ENCODE measurements around the gene ADAM8.
"Not testable (repeated sequence)": the region's sequence is repeated elsewhere in the genome, so short reads cannot be mapped to it uniquely, and the experiment has no call there.

Gene ADAM8

DNA sequence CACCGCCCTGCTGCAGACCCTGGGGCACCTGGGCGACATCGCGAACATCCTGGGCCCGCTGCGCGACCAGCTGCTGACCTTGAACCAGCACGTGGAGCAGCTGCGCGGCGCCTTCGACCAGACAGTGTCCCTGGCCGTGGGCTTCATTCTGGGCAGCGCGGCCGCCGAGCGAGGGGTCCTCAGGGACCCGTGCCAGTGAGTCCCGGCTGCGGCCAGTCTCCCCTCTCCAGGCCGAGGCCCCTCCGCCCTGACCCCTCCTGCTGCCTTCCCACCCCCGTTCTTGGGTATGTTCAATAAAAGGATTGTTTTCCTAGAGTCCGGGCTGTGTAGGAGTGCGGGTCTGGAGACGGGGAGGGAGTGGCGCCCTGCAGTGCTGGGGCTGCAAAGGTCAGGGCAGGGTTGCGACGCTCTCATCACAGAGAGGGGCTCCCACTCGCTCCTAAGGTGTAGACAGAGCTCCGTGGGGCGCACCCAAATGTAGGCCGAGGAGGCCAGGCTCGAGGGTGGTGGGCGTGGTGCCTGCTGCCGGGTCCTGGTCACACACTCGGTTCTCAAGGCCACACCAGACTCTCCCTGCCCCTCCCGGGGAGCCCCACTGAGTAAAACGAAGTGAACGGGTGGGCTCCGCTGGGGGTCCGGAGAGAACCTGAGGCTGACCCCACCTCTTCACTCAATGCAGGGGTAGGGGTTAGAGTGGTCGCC lies 45.3 kb downstream of the ADAM8 start:
- DNase-seq (ENCODE audit: low read depth in 2 of 2), result no peak

DNA sequence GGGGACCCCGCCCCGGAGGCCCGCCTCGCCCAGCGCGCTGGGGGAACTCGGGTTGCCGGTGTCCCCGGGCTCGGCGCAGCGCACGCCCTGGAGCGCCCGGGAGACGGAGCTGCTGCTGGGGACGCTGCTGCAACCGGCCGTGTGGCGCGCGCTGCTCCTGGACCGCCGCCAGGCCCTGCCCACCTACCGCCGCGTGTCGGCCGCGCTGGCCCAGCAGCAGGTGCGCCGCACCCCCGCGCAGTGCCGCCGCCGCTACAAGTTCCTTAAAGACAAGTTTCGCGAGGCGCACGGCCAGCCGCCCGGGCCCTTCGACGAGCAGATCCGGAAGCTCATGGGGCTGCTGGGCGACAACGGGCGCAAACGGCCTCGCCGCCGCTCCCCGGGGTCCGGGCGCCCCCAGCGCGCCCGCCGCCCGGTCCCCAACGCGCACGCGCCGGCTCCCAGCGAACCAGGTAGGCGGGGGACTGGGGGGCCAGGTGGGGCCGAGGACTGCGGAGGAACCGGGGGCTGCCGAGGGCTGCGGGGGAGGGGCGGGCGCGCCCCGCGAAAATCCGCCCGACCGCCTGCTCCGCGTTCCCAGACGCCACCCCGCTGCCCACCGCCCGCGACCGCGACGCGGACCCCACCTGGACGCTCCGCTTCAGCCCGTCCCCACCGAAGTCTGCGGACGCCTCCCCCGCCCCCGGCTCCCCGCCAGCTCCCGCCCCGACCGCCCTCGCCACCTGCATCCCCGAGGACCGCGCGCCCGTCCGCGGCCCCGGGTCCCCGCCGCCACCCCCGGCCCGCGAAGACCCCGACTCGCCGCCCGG lies 46.1 kb downstream of the ADAM8 start:
- DNase-seq (ENCODE audit: low read depth in 2 of 2), result no peak

DNA sequence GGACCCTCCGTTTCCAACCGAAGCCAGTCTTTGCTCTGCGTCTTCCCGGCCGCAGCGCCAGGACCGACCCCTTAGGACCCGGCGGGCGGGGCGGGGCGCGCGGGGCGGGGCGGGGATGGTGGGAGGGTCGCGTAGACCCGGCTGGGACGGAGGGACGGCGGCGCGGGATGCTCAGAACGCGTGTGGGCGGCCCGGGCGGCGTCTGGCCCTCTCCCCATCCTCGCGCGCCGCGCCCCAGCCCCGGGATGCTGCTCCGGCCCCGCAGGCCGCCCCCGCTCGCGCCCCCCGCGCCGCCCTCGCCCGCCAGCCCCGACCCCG lies 46.7 kb downstream of the ADAM8 start, which contains the start of gene UTF1:
Gene UTF1, plus strand, starts transcription at position 174 of the 318 bp plus-strand sequence. Its CDS starts 72 bp downstream, at position 246.
- no peak for DNase-seq (ENCODE audit: low read depth in 2 of 2)

DNA sequence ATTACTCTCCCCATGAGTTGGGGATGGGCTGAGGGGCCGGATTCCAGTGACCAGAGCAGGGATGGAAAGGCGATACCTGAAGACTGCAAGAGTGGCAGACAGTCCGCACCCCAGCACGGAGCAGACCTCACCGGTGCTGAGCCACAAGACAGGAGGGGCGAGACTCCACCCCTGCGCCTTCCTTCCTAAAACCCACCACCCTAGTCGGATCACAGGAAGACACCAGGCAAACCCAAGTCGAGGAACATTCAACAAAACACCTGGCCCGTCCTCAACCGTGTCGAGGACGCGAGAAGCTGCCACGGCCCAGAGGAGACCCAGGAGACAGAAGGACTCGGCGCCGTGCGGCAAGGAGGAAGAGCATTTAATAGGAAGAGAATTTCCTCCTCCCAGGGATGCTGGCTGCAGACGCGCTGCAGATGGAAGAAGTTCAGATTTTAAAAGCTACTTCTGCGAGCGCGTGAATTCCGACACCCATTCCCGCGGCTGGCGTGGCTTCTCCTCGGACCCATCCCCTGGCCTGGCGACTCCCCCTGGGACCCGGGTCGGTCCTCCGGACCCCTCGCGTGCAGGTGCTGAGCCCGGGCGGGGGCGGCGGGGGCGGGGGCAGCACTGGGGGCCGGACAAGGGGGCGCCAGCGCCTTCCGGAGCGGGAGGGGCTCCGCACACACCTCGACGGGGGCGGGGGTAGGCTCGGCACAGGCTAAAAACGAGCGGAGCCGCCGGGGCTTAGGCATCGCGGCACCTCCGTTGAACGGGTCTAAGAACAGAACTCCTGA lies 47.2 kb downstream of the ADAM8 start:
- no peak for DNase-seq (ENCODE audit: low read depth in 2 of 2)

DNA sequence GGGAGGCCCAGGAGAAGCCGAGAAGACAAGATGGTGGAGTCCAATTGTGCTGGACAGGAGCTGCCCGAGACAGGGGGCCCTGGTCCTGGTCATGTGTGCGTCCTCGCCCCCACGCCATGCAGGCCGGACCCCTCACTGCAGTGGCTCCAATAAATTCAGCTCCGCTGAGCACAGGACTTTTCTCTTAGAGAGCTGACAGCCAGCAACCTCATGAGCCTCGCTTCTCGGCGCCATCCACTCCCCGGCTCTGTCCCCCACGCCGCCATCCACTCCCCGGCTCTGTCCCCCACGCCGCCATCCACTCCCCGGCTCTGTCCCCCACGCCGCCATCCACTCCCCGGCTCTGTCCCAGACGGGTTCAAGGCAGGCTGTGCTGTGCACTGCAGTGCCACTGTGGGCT lies 49.4 kb downstream of the ADAM8 start:
- DNase-seq (ENCODE audit: low read depth in 2 of 2), result no peak

DNA sequence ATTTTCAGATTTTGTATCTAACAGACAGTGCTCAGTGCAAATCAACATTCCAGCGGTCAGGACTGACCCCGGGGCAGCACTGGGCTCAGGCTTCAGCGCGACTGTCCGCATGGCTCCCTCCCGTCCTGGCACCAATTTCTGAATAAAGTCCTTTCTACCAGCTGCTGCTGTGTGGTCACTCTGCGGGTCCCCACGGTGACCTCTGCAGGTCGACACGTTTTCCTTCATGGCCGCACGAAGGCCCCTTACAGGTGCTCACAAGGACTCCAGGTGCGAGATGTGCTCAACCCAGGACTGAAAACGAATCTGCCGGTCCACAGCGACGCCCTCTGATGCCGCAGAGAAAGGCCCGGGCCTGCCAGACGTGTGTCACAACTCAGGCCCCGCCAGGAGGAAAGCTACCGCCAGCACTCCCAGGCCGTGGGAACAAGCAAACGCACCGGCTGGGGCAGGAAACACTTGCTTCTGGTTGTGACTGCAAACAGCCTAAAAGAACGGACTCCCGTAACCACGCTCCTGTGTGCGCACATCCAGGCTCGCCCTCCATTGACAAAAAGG lies 50.3 kb downstream of the ADAM8 start:
- DNase-seq (ENCODE audit: low read depth in 2 of 2), result no peak

DNA sequence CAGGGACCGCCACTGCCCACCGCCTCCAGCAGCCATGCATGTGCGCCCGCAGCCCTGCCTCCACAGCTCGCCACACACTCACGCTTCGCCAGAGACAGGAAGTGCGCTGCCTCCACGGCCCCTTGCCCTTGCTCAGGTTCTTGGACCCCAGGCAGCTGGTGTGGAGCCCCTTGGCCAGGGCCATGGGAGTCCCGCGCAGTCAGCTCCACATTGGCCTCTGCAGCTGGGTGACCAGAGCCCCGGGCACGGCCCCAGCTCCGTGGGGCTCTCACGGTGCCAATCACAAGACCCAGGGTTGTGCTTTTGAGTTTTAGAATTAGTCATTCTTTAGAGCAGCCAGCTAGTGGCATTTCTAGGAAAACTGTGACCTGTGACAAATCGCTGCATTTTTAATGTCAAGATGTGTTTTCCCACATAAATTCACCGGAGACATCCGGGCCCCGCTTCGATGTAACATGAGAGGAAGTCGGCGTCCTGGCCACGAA lies 50.9 kb downstream of the ADAM8 start:
- DNase-seq (ENCODE audit: low read depth in 2 of 2), result no peak

DNA sequence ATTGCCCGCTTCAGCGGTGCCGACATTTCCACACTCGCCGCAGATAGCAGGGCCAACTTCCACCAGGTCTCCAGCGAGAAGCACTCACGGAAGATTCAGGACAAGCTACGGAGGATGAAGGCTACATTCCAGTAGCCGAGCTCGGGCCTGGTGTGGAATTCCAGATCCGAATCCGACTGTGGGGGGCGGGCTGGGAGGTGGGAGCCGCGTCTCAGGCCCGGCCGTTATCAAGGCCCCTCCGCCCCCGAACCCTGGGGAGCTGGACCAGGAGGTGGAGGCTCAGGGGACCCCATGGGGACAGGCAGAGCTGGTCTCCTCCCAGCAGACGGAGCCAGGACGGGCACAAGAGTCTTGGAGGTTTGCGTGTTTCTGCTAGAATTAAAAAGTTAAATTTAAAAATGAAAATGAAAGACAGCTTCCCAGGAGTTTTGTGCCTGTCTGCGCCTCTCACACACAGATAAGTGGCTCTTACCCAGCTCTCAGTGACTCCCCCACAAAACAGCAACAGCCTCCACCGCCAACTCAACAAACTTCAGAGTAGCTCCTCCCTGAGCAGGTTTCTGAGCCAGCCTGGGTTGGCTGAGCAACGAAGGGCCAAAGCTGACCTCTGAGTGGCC lies 51.8 kb downstream of the ADAM8 start:
- DNase-seq (ENCODE audit: low read depth in 2 of 2), result no peak

DNA sequence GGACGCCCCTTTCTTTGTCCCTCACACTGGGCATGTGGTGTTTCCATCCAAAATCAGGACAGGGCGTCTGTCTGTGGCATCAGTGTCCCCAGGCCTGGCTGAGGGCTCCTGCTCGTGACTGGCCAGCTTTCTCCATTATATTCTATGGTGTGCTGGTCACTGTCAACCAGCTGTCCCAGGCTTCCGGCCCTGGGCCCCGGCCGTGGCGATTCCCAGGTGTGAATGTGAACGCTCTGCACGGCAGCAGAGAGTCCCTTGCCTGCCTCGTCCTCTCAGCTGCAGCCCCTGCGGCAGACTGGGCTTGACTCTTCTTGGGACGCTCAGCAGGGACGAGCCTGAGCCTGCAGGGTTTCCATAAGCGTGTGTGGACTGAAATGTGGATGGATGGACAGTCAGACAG lies 52.6 kb downstream of the ADAM8 start:
- no peak for DNase-seq (ENCODE audit: low read depth in 2 of 2)

DNA sequence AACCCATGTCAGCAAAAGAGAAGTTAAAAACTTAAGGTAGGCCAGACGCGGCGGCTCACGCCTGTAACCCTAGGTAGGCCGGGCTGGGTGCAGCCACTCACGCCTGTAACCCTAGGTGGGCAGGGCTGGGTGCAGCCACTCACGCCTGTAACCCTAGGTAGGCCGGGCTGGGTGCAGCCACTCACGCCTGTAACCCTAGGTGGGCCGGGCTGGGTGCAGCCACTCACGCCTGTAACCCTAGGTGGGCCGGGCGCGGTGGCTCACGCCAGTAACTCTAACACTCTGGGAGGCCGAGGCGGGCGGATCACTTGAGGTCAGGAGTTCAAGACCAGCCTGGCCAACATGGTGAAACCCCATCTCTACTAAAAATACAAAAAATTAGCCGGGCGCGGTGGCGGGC lies 54.9 kb downstream of the ADAM8 start:
- DNase-seq (ENCODE audit: low read depth in 2 of 2), result not testable (repeated sequence)

DNA sequence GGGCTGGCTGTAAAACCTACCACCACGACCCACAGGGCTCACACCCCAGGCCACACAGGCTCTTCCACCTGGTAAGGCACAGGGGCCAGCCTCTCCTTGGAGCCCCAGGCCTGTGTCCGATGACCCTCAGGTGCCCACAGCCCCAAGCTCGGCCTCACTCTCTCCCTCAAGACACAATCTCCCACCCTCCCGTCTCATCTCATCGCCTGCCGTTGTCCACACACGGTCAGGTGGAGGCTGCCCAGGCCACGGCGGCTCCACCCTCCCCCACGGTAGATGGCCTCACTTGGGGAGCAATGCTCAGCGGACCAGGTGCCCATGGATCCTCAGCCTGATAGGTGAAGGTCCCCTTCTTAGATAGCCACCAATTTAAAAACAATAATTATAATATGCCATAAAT lies 55.3 kb downstream of the ADAM8 start:
- DNase-seq (ENCODE audit: low read depth in 2 of 2), result no peak

DNA sequence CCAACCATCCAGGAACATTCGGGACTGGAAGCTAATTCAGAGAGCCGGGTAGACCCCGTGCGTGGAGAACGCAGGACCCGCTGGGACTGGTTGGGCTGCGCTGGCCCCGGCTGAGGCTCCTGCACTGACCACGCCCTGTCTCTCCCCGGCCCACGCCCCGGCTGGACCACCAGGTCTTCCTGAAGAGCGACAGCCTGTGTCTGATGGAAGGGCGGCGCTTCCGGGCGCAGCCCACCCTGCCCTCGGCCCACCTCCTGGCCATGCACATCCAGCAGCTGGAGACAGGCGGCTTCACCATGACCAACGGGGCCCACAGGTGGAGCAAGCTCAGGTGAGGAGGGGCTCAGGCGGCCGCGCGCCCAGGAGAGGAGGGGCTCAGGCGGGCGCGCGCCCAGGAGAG lies 56.9 kb downstream of the ADAM8 start:
- no peak for DNase-seq (ENCODE audit: low read depth in 2 of 2)

DNA sequence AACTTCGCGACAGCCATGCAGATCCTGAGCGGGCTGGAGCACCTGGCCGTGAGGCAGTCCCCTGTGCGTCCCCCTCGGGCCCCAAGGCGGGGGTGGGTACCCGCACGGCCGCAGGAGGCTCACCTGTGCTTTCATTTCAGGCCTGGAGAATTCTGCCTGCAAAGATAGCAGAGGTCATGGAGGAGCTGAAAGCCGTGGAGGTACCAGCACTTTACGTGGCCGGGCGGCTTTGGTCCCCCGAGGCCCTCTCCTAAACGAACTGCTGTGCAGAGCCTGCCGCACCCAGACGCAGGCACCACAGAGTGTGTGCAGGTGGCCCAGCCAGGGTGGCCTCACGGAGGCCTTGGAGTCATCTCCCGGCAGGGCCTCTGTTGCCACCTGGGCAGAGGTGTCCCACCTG lies 57.8 kb downstream of the ADAM8 start:
- DNase-seq (ENCODE audit: low read depth in 2 of 2), result no peak

DNA sequence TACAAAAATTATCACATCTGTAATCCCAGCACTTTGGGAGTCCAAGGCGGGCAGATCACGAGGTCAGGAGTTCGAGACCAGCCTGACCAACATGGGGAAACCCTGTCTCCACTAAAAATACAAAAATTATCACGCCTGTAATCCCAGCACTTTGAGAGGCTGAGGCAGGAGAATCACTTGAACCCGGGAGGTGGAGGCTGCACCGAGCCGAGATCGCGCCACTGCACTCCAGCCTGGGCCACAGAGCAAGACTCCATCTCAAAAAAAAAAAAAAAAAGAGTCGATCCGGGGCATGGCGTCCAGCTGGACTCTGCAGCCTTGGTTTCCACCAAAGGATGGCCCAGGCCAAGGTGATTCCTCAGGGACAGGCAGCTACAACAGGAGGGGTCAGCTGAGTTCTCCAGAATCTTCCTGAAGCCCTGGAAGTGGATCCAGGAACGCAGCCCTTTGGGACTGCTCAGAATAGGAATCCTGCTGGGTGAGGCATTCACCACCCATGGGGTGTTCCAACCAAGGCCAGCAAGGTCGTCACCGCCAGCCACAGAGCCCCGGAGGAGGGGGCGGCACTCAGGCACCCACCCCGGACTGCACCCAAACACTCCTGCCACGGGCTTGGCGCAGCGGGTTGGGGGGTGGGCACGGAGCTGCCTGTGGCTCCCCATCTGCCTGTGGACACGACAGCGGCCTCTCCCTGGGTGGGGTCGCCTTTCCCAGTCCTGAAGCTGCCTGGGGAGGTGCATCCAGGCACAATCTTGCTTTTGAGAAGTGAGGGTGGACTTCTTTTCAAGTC lies 58.7 kb downstream of the ADAM8 start:
- no peak for DNase-seq (ENCODE audit: low read depth in 2 of 2)

DNA sequence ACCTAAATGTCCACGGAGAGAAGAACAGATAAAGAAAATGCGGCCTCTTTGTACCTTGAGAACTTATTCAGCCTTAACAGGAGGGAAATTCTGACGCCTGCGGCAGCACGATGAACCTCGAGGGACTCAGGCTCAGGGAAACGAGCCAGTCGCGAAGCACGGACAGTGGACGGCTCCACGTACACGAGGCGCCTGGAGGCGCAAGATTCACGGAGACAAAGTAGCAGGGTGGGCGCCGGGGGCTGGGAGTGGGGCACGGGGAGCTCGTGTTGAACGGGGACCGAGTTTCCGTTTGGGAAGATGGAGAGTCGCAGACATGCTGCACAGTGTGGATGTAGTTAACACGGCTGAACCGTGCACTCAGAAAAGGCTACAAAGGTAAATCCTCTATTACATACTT lies 59.9 kb downstream of the ADAM8 start:
- DNase-seq (ENCODE audit: low read depth in 2 of 2), result no peak

DNA sequence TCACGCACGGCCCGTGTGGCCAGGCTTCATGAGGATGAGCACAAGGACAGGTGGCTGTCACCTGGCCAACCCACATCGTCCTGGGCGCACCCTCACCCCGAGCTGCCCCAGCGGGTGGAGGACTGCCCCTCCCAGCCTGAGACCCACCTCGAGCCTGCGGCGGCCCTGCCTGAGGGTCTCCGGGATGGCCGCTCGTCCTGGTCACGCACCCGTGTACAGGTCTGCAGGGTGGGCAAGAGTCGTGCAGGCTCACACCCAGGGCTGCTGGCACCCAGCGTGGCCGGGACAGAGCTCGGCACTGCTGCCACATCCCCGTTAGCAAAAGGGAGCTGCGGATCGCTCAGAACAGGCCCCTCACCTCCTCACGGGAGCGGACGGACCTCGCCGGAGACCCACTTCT lies 61.1 kb downstream of the ADAM8 start:
- DNase-seq (ENCODE audit: low read depth in 2 of 2), result no peak

DNA sequence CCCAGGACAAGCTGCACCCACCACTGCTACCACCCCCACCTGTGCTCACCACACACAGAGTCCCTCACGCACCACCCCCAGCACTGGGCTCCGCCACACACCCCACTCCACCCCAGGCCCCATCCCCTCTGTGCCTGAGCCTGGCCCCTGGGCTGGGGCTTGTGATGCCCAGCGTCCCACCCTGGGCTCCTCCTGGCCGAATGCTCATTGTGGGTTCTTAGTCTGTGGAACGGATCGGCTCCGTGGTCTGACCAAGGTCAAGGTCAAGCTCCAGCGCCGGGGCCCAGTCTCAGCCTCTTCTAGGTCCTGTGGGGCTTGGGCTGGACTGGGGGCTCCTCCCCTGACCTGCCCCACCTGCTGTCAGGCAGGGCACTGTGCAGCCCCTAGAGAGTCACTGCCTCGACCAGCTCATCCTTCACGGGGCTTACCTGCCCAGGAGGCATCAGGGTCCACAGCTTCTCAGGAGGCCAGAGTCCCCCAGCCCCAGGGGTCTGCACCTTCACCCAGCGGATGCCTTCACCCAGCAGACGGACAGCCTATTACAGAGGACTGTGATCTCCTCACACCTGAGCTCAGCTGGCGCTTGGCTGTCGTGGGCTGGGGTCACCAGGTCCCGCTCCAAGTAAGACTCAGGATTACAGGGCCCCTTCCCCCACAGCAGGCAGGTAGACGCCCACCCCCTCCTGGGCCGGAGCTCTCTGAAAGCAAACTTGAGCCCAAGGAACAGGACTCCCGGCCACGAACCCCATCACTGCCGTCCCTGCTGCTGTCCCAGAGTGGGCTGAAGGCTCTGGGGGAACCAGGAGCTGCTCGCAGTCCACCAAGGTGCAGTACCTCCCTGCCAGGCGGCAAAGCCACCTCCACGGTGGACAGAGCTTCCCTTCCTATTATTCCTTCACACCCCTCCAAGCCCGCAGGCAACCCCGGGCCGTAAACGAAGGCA lies 61.9 kb downstream of the ADAM8 start:
- no peak for DNase-seq (ENCODE audit: low read depth in 2 of 2)

DNA sequence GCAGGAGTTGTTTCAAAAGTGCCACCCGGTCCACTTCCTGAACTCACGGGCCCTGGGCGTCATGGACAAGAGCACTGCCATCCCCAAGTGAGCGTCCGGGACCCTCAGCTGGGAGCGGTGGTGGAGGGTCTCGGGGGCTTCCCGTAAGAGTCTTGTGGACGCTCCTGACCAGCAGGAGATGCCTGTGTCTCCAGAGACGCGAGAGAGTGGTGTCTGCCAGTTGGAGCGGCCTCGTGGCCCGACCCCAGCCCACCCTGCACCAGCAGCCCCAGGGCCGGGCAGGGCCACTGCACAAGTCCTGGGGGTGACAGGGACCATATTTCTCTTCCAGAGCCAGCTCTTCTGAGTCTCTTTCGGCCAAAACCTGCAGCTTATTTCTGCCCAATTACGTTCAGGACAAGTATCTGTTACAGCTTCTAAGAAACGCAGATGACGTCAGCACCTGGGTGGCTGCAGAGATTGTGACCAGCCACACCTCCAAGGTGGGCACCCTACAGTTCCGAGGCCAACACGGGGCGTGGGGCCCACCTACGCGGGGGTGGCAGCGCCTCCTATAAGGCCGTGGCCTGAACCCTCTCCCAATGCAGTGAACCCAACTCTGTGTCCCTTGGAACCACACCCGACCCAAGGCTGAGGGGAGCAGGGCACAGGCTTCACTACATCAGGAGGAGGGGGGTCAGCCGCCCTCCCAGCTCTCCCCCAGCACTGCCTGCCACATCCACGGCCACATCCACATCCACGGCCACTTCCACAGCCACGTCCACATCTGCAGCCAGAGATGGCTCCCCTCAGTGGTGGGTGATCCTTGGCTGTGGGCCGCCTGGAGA lies 62.8 kb downstream of the ADAM8 start:
- DNase-seq (ENCODE audit: low read depth in 2 of 2), result no peak

Data from fibroblast of skin of left biceps (primary cell).